K562 (cell line): Measurements from ENCODE around the gene STIL. TPM values are rescaled to one million over a fixed set of nuclear protein-coding genes. Genes with fewer than 3 reads are reported as not detected.

Source experiments
- C11orf30 ChIP-seq: fragments of 450-650 bp; IDR thresholded peaks from 2 replicates; pipeline ENCODE4 v1.6.1; 2016; ENCODE audit warnings: low read depth, mild to moderate bottlenecking
- CAMTA2 ChIP-seq: fragments of 250-450 bp; sonication (Bioruptor Pico); conservative IDR thresholded peaks from 2 replicates; pipeline ENCODE4 v1.5.1; 2022
- CCAR2 ChIP-seq: fragments of 200-400 bp; formaldehyde crosslinking; IDR thresholded peaks from 2 replicates; pipeline ENCODE4 v1.6.1; 2017; ENCODE audit warnings: mild to moderate bottlenecking, low read depth, low read length
- HDAC8 ChIP-seq: fragments of 450-650 bp; IDR thresholded peaks from 2 replicates; pipeline ENCODE4 v1.6.1; 2016; ENCODE audit warnings: mild to moderate bottlenecking, missing genetic modification characterization, moderate library complexity, missing compliant biosample characterization
- LARP7 ChIP-seq: fragments of 450-650 bp; IDR thresholded peaks from 2 replicates; pipeline ENCODE4 v1.6.1; 2016
- MTA3 ChIP-seq: fragments of 450-650 bp; formaldehyde crosslinking; IDR thresholded peaks from 2 replicates; pipeline ENCODE4 v1.6.1; 2017; ENCODE audit warnings: mild to moderate bottlenecking, borderline replicate concordance
- NCOA2 ChIP-seq, 2 experiments: fragments of 450-650 bp; IDR thresholded peaks; 2 replicates each; pipeline ENCODE4 v1.6.1; 2018; ENCODE audit warnings: mild to moderate bottlenecking in 2 of 2, moderate library complexity in 1 of 2; ENCODE audit not compliant: partially characterized antibody in 2 of 2
- PRMT5 ChIP-seq: sonication (generic); formaldehyde crosslinking; IDR thresholded peaks from 2 replicates; pipeline ENCODE4 v1.5.0; 2020; ENCODE audit warnings: missing genetic modification reagents
- RAD21 ChIP-seq, 2 experiments: fragments of 250-450 bp in 1 of 2; fragments of 450-650 bp in 1 of 2; sonication (Bioruptor Pico) in 1 of 2; formaldehyde crosslinking in 1 of 2; IDR thresholded peaks in 1 of 2; conservative IDR thresholded peaks in 1 of 2; 2 replicates each; pipeline versions ENCODE4 v1.4.0 to v1.8.0; 2020 to 2022; ENCODE audit warnings: mild to moderate bottlenecking in 2 of 2, moderate library complexity in 1 of 2
- SMC3 ChIP-seq: conservative IDR thresholded peaks from 2 replicates; pipeline ENCODE4 v1.6.1; 2011; ENCODE audit warnings: low read depth, low read length, improper control_type of control experiment; ENCODE audit not compliant: insufficient read depth
- ZNF316 ChIP-seq: fragments of 450-650 bp; IDR thresholded peaks from 2 replicates; pipeline ENCODE4 v1.6.1; 2016
- polyA plus RNA-seq, 8 experiments: library from polyadenylated mRNA; depleted of rRNA in 4 of 8; stranded (reverse) in 5 of 8; unstranded in 3 of 8; fragments of >200 nt; fragmentation: Nextera tagmentation in 2 of 8; fragmentation: Illumina TruSeq in 1 of 8; extraction: Ambion mirVana in 2 of 8; extraction: Trizol in 1 of 8; gene quantifications; 2 replicates each; pipeline versions ENCODE4 v1.2.1 to v1.2.3, GENCODE V29; 2011 to 2014; ENCODE audit warnings: inconsistent platforms in 1 of 8, missing spikeins in 1 of 8
- total RNA-seq, 7 experiments: library from RNA; depleted of rRNA in 6 of 7; stranded (reverse); fragments of >200 nt in 6 of 7; fragmentation: Illumina TruSeq in 2 of 7; extraction: Trizol in 2 of 7; gene quantifications; 2 replicates each; pipeline versions ENCODE4 v1.2.1 to v1.2.3, GENCODE V29; 2011 to 2021; ENCODE audit warnings: low replicate concordance in 1 of 7
- TF ChIP-seq, protein P1 (sequence below), 2 experiments: fragments of 450-650 bp in 1 of 2; sonication (generic) in 1 of 2; formaldehyde crosslinking in 1 of 2; IDR thresholded peaks; 2 replicates each; pipeline versions ENCODE4 v1.7.1 to v1.9.0; 2016 to 2022; ENCODE audit warnings: inconsistent platforms in 1 of 2, mild to moderate bottlenecking in 1 of 2, missing genetic modification reagents in 1 of 2

Gene STIL
- total and polyA plus RNA-seq, 9 of the 15 experiments (the other 6 are each of a cell fraction or from before 2014, with no cell fraction given): 10.5 to 77.4 (median 39.6) TPM

DNA sequence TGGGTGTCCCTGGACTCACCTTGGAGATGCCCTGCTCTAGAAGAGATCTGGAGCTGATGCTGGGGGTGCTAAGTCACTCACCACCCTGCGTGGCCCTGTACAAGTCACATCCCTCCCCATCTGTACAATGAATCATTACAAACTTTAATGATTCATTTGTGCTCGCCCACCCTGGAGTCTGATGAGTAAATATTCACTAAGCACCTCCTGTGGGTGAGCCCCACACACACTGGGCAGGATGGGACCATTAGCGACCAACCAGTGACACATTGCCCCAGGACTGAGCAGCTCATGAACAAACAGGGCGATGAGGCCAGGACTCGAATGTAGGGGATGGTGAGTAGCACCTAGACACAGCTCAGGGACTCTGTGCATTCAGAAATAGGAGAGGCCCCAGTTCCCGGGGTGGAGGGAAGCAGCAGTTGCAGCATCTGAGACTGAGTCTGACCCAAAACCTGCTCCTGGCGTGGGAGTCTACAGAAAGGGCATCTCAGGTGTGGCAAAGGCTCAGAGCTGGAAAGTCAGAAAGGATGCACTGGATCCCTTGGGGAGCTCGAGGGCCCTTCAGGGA is 106.1 kb downstream of the STIL start (continued):
- TF ChIP-seq, protein P1, sequence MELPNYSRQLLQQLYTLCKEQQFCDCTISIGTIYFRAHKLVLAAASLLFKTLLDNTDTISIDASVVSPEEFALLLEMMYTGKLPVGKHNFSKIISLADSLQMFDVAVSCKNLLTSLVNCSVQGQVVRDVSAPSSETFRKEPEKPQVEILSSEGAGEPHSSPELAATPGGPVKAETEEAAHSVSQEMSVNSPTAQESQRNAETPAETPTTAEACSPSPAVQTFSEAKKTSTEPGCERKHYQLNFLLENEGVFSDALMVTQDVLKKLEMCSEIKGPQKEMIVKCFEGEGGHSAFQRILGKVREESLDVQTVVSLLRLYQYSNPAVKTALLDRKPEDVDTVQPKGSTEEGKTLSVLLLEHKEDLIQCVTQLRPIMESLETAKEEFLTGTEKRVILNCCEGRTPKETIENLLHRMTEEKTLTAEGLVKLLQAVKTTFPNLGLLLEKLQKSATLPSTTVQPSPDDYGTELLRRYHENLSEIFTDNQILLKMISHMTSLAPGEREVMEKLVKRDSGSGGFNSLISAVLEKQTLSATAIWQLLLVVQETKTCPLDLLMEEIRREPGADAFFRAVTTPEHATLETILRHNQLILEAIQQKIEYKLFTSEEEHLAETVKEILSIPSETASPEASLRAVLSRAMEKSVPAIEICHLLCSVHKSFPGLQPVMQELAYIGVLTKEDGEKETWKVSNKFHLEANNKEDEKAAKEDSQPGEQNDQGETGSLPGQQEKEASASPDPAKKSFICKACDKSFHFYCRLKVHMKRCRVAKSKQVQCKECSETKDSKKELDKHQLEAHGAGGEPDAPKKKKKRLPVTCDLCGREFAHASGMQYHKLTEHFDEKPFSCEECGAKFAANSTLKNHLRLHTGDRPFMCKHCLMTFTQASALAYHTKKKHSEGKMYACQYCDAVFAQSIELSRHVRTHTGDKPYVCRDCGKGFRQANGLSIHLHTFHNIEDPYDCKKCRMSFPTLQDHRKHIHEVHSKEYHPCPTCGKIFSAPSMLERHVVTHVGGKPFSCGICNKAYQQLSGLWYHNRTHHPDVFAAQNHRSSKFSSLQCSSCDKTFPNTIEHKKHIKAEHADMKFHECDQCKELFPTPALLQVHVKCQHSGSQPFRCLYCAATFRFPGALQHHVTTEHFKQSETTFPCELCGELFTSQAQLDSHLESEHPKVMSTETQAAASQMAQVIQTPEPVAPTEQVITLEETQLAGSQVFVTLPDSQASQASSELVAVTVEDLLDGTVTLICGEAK (IDR thresholded peaks at IDR 0.05): no peak
- TF ChIP-seq, protein P1 (CRISPR knock-in tag; IDR thresholded peaks at IDR 0.05): no peak
- TF ChIP-seq CCAR2: no peak
- no peak for TF ChIP-seq HDAC8
- TF ChIP-seq RAD21 (CRISPR knock-in tag; conservative IDR thresholded peaks at IDR 0.05 in 1 of 2, IDR thresholded peaks at IDR 0.05 in 1 of 2): no peak
- no peak for TF ChIP-seq MTA3
- no peak for TF ChIP-seq C11orf30
- TF ChIP-seq LARP7: no peak
- TF ChIP-seq SMC3: no peak
- no peak for TF ChIP-seq ZNF316
- TF ChIP-seq CAMTA2 (CRISPR knock-in tag): no peak
- TF ChIP-seq NCOA2 (IDR thresholded peaks at IDR 0.05; ENCODE audit: partially characterized antibody in 2 of 2): no peak
- no peak for TF ChIP-seq PRMT5 (CRISPR knock-in tag)
- TF ChIP-seq, all 486 proteins: peak for 0
